Keratinocyte (primary cell): ENCODE measurements around the gene ZBTB2. TPM values are rescaled to one million over a fixed set of nuclear protein-coding genes. Genes with fewer than 3 reads are reported as not detected.

ENCODE experiments used
- DNase-seq: peaks from one replicate; pipeline ENCODE4 v3.0.0-alpha.2; 2011; ENCODE audit warnings: low read depth, missing footprints, low spot score
- FAIRE-seq: peaks from 2 replicates; lab custom pipeline; 2011; peaks lifted over from hg19 to GRCh38; lab: Jason Lieb, UNC
- H2AFZ ChIP-seq: 2 replicates; pipeline ENCODE4 v1.6.0; 2012; ENCODE audit warnings: low read length, control low read depth, inconsistent platforms; ENCODE audit not compliant: control insufficient read depth
- H3K27ac ChIP-seq: 2 replicates; pipeline ENCODE4 v1.5.1; 2011; ENCODE audit warnings: low read length; ENCODE audit not compliant: control insufficient read depth, insufficient read depth
- H3K27me3 ChIP-seq: 3 replicates; pipeline ENCODE4 v1.6.0; 2011; ENCODE audit warnings: low read length; ENCODE audit not compliant: control insufficient read depth, insufficient read depth; ENCODE audit errors: extremely low read depth
- H3K36me3 ChIP-seq, 2 experiments: 2 replicates in 1 of 2; 3 replicates in 1 of 2; pipeline ENCODE4 v1.5.1; 2011; ENCODE audit warnings: low read length in 2 of 2, mild to moderate bottlenecking in 1 of 2; ENCODE audit not compliant: control insufficient read depth in 2 of 2, insufficient read depth in 2 of 2; ENCODE audit errors: extremely low read depth in 1 of 2
- H3K4me1 ChIP-seq: 3 replicates; pipeline ENCODE4 v1.5.1; 2011; ENCODE audit warnings: low read length; ENCODE audit not compliant: control insufficient read depth, insufficient read depth; ENCODE audit errors: extremely low read depth
- H3K4me2 ChIP-seq: 3 replicates; pipeline ENCODE4 v1.6.0; 2011; ENCODE audit warnings: low read depth, low read length; ENCODE audit not compliant: control insufficient read depth, insufficient read depth; ENCODE audit errors: extremely low read depth
- H3K4me3 ChIP-seq, 3 experiments: fragments of 200-600 bp in 1 of 3; sonication (generic) in 1 of 3; 2 replicates in 2 of 3; 3 replicates in 1 of 3; pipeline ENCODE4 v1.5.1; 2011 to 2016; ENCODE audit warnings: low read length in 3 of 3, mild to moderate bottlenecking in 3 of 3, control low read depth in 2 of 3, inconsistent platforms in 1 of 3, low read depth in 1 of 3, mixed read lengths in 1 of 3, mixed run types in 1 of 3, moderate library complexity in 1 of 3; ENCODE audit not compliant: control insufficient read depth in 2 of 3, insufficient read depth in 2 of 3; ENCODE audit errors: extremely low read depth in 1 of 3
- H3K79me2 ChIP-seq: 2 replicates; pipeline ENCODE4 v1.6.0; 2012; ENCODE audit warnings: low read length; ENCODE audit not compliant: control insufficient read depth, insufficient read depth
- H3K9ac ChIP-seq: 3 replicates; pipeline ENCODE4 v1.6.0; 2011; ENCODE audit warnings: low read length; ENCODE audit not compliant: control insufficient read depth, insufficient read depth; ENCODE audit errors: extremely low read depth
- H3K9me1 ChIP-seq: 3 replicates; pipeline ENCODE4 v1.6.0; 2011; ENCODE audit warnings: low read length; ENCODE audit not compliant: control insufficient read depth, insufficient read depth; ENCODE audit errors: extremely low read depth
- H3K9me3 ChIP-seq: 2 replicates; pipeline ENCODE4 v1.5.1; 2012; ENCODE audit warnings: low read depth, low read length; ENCODE audit not compliant: control insufficient read depth
- H4K20me1 ChIP-seq: 3 replicates; pipeline ENCODE4 v1.6.0; 2011; ENCODE audit warnings: low read length; ENCODE audit not compliant: control insufficient read depth, insufficient read depth; ENCODE audit errors: extremely low read depth
- EZH2 ChIP-seq: IDR thresholded peaks from one replicate; pipeline ENCODE4 v1.6.1; 2012; ENCODE audit warnings: inconsistent platforms, mild to moderate bottlenecking, low read length, moderate library complexity
- dilution Hi-C: fragments of 300-500 bp; cut with MboI; formaldehyde crosslinking; loops from one replicate; pipeline ENCODE4 v1.7.0; 2020; ENCODE audit warnings: low sequenced_read_pairs; ENCODE audit not compliant: extremely low pct_ligation_motif_present
- polyA plus RNA-seq, 5 experiments: library from polyadenylated mRNA; depleted of rRNA in 3 of 5; stranded (reverse) in 3 of 5; stranded (forward) in 1 of 5; unstranded in 1 of 5; fragments of >200 nt; gene quantifications; 1 replicate in 1 of 5; 2 replicates in 3 of 5; 3 replicates in 1 of 5; pipeline versions ENCODE4 v1.2.1 to v1.2.3, GENCODE V29; 2011 to 2012; ENCODE audit warnings: missing spikeins in 2 of 5, low read depth in 1 of 5, low replicate concordance in 1 of 5
- TF ChIP-seq, protein P1 (sequence below), 3 experiments: IDR thresholded peaks in 1 of 3; conservative IDR thresholded peaks in 1 of 3; optimal IDR thresholded peaks in 1 of 3; 2 replicates in 2 of 3; 3 replicates in 1 of 3; pipeline versions ENCODE3 to v1.5.1; 2011; ENCODE audit warnings: low read length in 3 of 3, mild to moderate bottlenecking in 3 of 3, moderate library complexity in 2 of 3, control low read depth in 1 of 3, inconsistent platforms in 1 of 3; ENCODE audit not compliant: insufficient read depth in 2 of 3; ENCODE audit errors: extremely low read depth in 1 of 3

The ZBTB2 gene
- polyA plus RNA-seq, 1 donor (not counting 4 experiments of a cell fraction or from before 2014, with no cell fraction given): 10.9 TPM

DNA sequence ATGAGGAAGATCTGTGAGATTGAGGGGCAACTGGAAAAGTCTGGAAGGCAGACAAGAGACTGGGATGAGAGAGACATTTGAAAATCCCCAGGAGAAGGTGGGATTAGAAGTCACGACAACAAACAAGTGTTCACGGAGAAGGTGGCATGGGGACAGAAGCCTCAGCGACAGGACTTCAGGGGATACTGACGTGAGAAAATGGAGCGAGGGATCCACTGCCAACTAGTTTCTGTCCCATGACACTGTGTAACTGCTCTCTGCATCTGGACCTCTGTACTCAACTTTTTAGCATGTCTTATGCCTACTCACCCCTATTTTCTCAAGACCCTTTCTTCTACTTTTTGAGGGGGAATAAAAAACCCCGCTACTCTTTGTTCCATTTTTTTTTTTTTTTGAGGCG is 18.3 kb upstream of the ZBTB2 start:
- Histone ChIP-seq H3K9ac (no peak overlapping the region), H3K9me1 (no peaks in the 10 kb centered on the region), H3K27ac (no peak overlapping the region), H3K36me3 (peaks cover 12 to 22% of the 10 kb centered on the region in 2 experiments), H3K4me1 (no peaks in the 10 kb centered on the region), H3K4me2 (no peak overlapping the region), H3K27me3 (no peaks in the 10 kb centered on the region), H2AFZ (no peak overlapping the region), H3K9me3 (no peaks in the 10 kb centered on the region), H3K4me3 (no peak overlapping the region), H3K79me2 (no peaks in the 10 kb centered on the region), H4K20me1 (peaks cover 6% of the 10 kb centered on the region)
- dilution Hi-C loops: no loop called here
- FAIRE-seq: no peak
- TF ChIP-seq EZH2: no peak
- TF ChIP-seq, protein P1, sequence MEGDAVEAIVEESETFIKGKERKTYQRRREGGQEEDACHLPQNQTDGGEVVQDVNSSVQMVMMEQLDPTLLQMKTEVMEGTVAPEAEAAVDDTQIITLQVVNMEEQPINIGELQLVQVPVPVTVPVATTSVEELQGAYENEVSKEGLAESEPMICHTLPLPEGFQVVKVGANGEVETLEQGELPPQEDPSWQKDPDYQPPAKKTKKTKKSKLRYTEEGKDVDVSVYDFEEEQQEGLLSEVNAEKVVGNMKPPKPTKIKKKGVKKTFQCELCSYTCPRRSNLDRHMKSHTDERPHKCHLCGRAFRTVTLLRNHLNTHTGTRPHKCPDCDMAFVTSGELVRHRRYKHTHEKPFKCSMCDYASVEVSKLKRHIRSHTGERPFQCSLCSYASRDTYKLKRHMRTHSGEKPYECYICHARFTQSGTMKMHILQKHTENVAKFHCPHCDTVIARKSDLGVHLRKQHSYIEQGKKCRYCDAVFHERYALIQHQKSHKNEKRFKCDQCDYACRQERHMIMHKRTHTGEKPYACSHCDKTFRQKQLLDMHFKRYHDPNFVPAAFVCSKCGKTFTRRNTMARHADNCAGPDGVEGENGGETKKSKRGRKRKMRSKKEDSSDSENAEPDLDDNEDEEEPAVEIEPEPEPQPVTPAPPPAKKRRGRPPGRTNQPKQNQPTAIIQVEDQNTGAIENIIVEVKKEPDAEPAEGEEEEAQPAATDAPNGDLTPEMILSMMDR (optimal IDR thresholded peaks at IDR 0.05 in 1 of 3, IDR thresholded peaks at IDR 0.05 in 1 of 3, conservative IDR thresholded peaks at IDR 0.05 in 1 of 3; ENCODE audit: extremely low read depth in 1 of 3, insufficient read depth in 2 of 3, low read length in 3 of 3): no peak
- no peak for DNase-seq

DNA sequence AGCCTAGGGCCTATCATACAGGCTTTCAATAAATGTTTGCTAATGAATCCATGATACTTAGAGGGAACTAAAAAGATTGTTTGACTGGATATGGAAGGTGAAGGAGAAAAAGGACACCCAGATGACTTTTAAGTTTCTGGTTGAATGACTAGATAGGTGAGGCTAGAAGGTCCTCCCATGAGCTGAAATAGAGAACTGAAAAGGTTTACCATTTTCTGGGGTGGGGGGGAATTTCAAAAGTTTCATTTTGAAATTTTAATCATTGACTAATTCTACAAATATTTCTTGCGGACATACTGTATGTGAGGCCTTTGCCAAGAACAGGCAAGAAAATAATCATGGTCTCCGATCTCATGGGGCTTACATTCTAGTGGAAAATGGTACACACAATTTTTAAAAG is 17.9 kb upstream of the ZBTB2 start:
- H2AFZ ChIP-seq: no peak overlapping the region
- H3K4me3 ChIP-seq: no peak overlapping the region
- DNase-seq: no peak
- no peak for FAIRE-seq
- no peaks in the 10 kb centered on the region for H3K27me3 ChIP-seq
- H3K27ac ChIP-seq: no peak overlapping the region
- no peak overlapping the region for H3K9ac ChIP-seq
- H3K4me1 ChIP-seq: no peaks in the 10 kb centered on the region
- H4K20me1 ChIP-seq: peaks cover 6% of the 10 kb centered on the region
- no peak overlapping the region for H3K4me2 ChIP-seq
- no peaks in the 10 kb centered on the region for H3K79me2 ChIP-seq
- H3K9me3 ChIP-seq: no peaks in the 10 kb centered on the region
- dilution Hi-C loops: no loop called here
- no peaks in the 10 kb centered on the region for H3K9me1 ChIP-seq
- TF ChIP-seq EZH2: no peak
- TF ChIP-seq, protein P1 (optimal IDR thresholded peaks at IDR 0.05 in 1 of 3, IDR thresholded peaks at IDR 0.05 in 1 of 3, conservative IDR thresholded peaks at IDR 0.05 in 1 of 3; ENCODE audit: extremely low read depth in 1 of 3, insufficient read depth in 2 of 3, low read length in 3 of 3): no peak
- peaks cover 15 to 22% of the 10 kb centered on the region in 2 experiments for H3K36me3 ChIP-seq
